Fibroblast of lung (primary cell): ENCODE results near the gene KCTD19. TPM values are rescaled to one million over a fixed set of nuclear protein-coding genes. Genes with fewer than 3 reads are reported as not detected.

Experiments
- DNase-seq, 2 donors: peaks; one replicate each; pipeline versions ENCODE4 v3.0.0 to v3.0.0-alpha.2; 2010; ENCODE audit warnings: low read depth in 2 of 2
- H2AFZ ChIP-seq: 2 replicates; pipeline ENCODE4 v1.5.1; 2012; ENCODE audit warnings: low read length, control low read depth, inconsistent platforms
- H3K27ac ChIP-seq: 2 replicates; pipeline ENCODE4 v1.5.1; 2011; ENCODE audit warnings: low read length, control low read depth; ENCODE audit not compliant: insufficient read depth
- H3K27me3 ChIP-seq: 2 replicates; pipeline ENCODE4 v1.5.1; 2011; ENCODE audit warnings: mild to moderate bottlenecking, low read length; ENCODE audit not compliant: control insufficient read depth, insufficient read depth
- H3K36me3 ChIP-seq: 2 replicates; pipeline ENCODE4 v1.5.1; 2011; ENCODE audit warnings: low read length; ENCODE audit not compliant: control insufficient read depth, insufficient read depth
- H3K4me1 ChIP-seq: 2 replicates; pipeline ENCODE4 v1.5.1; 2011; ENCODE audit warnings: low read length; ENCODE audit not compliant: control insufficient read depth, insufficient read depth; ENCODE audit errors: extremely low read depth
- H3K4me2 ChIP-seq: 2 replicates; pipeline ENCODE4 v1.5.1; 2011; ENCODE audit warnings: low read length, control low read depth; ENCODE audit not compliant: insufficient read depth; ENCODE audit errors: extremely low read depth
- H3K4me3 ChIP-seq, 4 experiments: fragments of 200-600 bp in 1 of 4; sonication (generic) in 1 of 4; replicated peaks in 1 of 4; 2 replicates each; pipeline ENCODE4 v1.5.1; 2011 to 2016; ENCODE audit warnings: low read length in 4 of 4, low read depth in 3 of 4, mild to moderate bottlenecking in 3 of 4, control low read depth in 2 of 4, inconsistent platforms in 1 of 4, mixed read lengths in 1 of 4; ENCODE audit not compliant: insufficient read depth in 1 of 4; ENCODE audit errors: control extremely low read depth in 1 of 4
- H3K79me2 ChIP-seq: 2 replicates; pipeline ENCODE4 v1.5.1; 2012; ENCODE audit warnings: mild to moderate bottlenecking, low read length, inconsistent platforms; ENCODE audit not compliant: control insufficient read depth, insufficient read depth
- H3K9ac ChIP-seq: 2 replicates; pipeline ENCODE4 v1.5.1; 2011; ENCODE audit warnings: mild to moderate bottlenecking, low read length, control low read depth; ENCODE audit not compliant: insufficient read depth
- H3K9me3 ChIP-seq: 2 replicates; pipeline ENCODE4 v1.5.1; 2012; ENCODE audit warnings: low read depth, low read length; ENCODE audit not compliant: control insufficient read depth, insufficient read depth
- H4K20me1 ChIP-seq: 2 replicates; pipeline ENCODE4 v1.5.1; 2011; ENCODE audit warnings: low read length; ENCODE audit not compliant: control insufficient read depth, insufficient read depth; ENCODE audit errors: extremely low read depth
- CTCF ChIP-seq, 2 donors: IDR thresholded peaks in 1 of 2; conservative IDR thresholded peaks in 1 of 2; 1 replicate in 1 of 2; 2 replicates in 1 of 2; pipeline ENCODE4 v1.5.1; 2011 to 2012; ENCODE audit warnings: low read length in 2 of 2, control low read depth in 1 of 2, inconsistent platforms in 1 of 2, low read depth in 1 of 2, mild to moderate bottlenecking in 1 of 2
- EZH2 ChIP-seq: IDR thresholded peaks from 2 replicates; pipeline ENCODE4 v1.5.1; 2012; ENCODE audit warnings: low read length, control low read depth, mild to moderate bottlenecking; ENCODE audit errors: missing control alignments
- polyA plus RNA-seq, 2 donors: library from polyadenylated mRNA; depleted of rRNA in 1 of 2; stranded (reverse) in 1 of 2; unstranded in 1 of 2; fragments of >200 nt; gene quantifications; 2 replicates each; pipeline ENCODE4 v1.2.1, GENCODE V29; 2011 to 2012; ENCODE audit warnings: missing spikeins in 1 of 2
- total RNA-seq: library from RNA; depleted of rRNA; stranded (reverse); fragments of >200 nt; gene quantifications from 2 replicates; pipeline ENCODE4 v1.2.1, GENCODE V29; 2014

KCTD19 gene
- total and polyA plus RNA-seq, 2 donors (not counting 1 experiment from before 2014, with no cell fraction given) = 0.17 TPM; not detected in 1

- no peak overlapping the region for H2AFZ ChIP-seq
- H3K4me1 ChIP-seq = no peaks in the 10 kb centered on the region
- peaks cover 15% of the 10 kb centered on the region for H3K36me3 ChIP-seq
- H3K9ac ChIP-seq = no peak overlapping the region
- no peaks in the 10 kb centered on the region for H4K20me1 ChIP-seq
- TF ChIP-seq EZH2 (no peak), CTCF (conservative IDR thresholded peaks at IDR 0.05 in 1 of 2, IDR thresholded peaks at IDR 0.05 in 1 of 2; ENCODE audit: low read depth in 1 of 2, low read length in 2 of 2) (no peak)
- no peaks in the 10 kb centered on the region for H3K79me2 ChIP-seq
- H3K27me3 ChIP-seq = no peaks in the 10 kb centered on the region
- no peak overlapping the region for H3K4me2 ChIP-seq
- H3K9me3 ChIP-seq = no peaks in the 10 kb centered on the region
- H3K4me3 ChIP-seq = no peak overlapping the region
- DNase-seq = no peak
- H3K27ac ChIP-seq = no peak overlapping the region
These were observed 42.5 kb downstream of the KCTD19 start for GRCh38 chr16:67283826-67284555.

GRCh38 chr16:67283039-67283825, 43.3 kb downstream of the KCTD19 start:
- DNase-seq = peak in 1 of 2 donors; percentile 51
- TF ChIP-seq EZH2 = no peak
- no peak for TF ChIP-seq CTCF (conservative IDR thresholded peaks at IDR 0.05 in 1 of 2, IDR thresholded peaks at IDR 0.05 in 1 of 2; ENCODE audit: low read depth in 1 of 2, low read length in 2 of 2)
- Histone ChIP-seq H3K79me2 (peaks cover 5% of the 10 kb centered on the region), H3K27ac (no peak overlapping the region), H4K20me1 (no peaks in the 10 kb centered on the region), H3K4me3 (no peak overlapping the region), H3K9me3 (no peaks in the 10 kb centered on the region), H3K4me1 (peaks cover 3% of the 10 kb centered on the region), H3K9ac (no peak overlapping the region), H3K4me2 (no peak overlapping the region), H3K27me3 (no peaks in the 10 kb centered on the region), H2AFZ (no peak overlapping the region), H3K36me3 (peaks cover 15% of the 10 kb centered on the region)

- DNase-seq = no peak
- H3K4me3 ChIP-seq = no peak overlapping the region
- no peak overlapping the region for H2AFZ ChIP-seq
- no peak for TF ChIP-seq EZH2
- no peak for TF ChIP-seq CTCF (conservative IDR thresholded peaks at IDR 0.05 in 1 of 2, IDR thresholded peaks at IDR 0.05 in 1 of 2; ENCODE audit: low read depth in 1 of 2, low read length in 2 of 2)
- H3K27ac ChIP-seq = no peak overlapping the region
- H3K79me2 ChIP-seq = peaks cover 5% of the 10 kb centered on the region
- no peak overlapping the region for H3K4me2 ChIP-seq
- H3K9me3 ChIP-seq = no peaks in the 10 kb centered on the region
- H3K4me1 ChIP-seq = peaks cover 11% of the 10 kb centered on the region
- no peak overlapping the region for H3K9ac ChIP-seq
- no peaks in the 10 kb centered on the region for H4K20me1 ChIP-seq
- H3K27me3 ChIP-seq = no peaks in the 10 kb centered on the region
- peaks cover 15% of the 10 kb centered on the region for H3K36me3 ChIP-seq
These were observed 44.1 kb downstream of the KCTD19 start for GRCh38 chr16:67282447-67282805.
